HG03139 (cell line): ENCODE measurements around the gene HTRA1.

ENCODE experiments used
- ATAC-seq: cut with Tn5 transposase; IDR thresholded peaks from one replicate; pipeline ENCODE4 v1.9.1; 2021; ENCODE audit not compliant: unreplicated experiment

Gene HTRA1

GRCh38 chr10:122549636-122550035 is 88.3 kb downstream of the HTRA1 start:
- no peak for ATAC-seq

GRCh38 chr10:122550427-122550826 is 89.1 kb downstream of the HTRA1 start:
- no peak for ATAC-seq

GRCh38 chr10:122550983-122551382 is 89.6 kb downstream of the HTRA1 start:
- no peak for ATAC-seq

GRCh38 chr10:122551450-122551849 is 90.1 kb downstream of the HTRA1 start:
- ATAC-seq, result no peak

- no peak for ATAC-seq
Observed at GRCh38 chr10:122553341-122553740, 92.0 kb downstream of the HTRA1 start.

GRCh38 chr10:122554131-122555036 is 93.0 kb downstream of the HTRA1 start:
- no peak for ATAC-seq

- no peak for ATAC-seq
Observed at GRCh38 chr10:122555442-122555841, 94.1 kb downstream of the HTRA1 start.

GRCh38 chr10:122557516-122557915 is 96.2 kb downstream of the HTRA1 start:
- no peak for ATAC-seq

- ATAC-seq, result no peak
Observed at GRCh38 chr10:122558452-122558851, 97.1 kb downstream of the HTRA1 start.

GRCh38 chr10:122559228-122559627 is 97.9 kb downstream of the HTRA1 start:
- ATAC-seq, result no peak

GRCh38 chr10:122560279-122560804 is 99.0 kb downstream of the HTRA1 start, which contains the start of gene DMBT1:
Gene DMBT1, plus strand, starts transcription at chr10:122560754. Its CDS starts 17 bp downstream, at chr10:122560771.
- no peak for ATAC-seq

- no peak for ATAC-seq
Observed at GRCh38 chr10:122561212-122561611, 99.9 kb downstream of the HTRA1 start.

GRCh38 chr10:122561792-122562191 is 100.4 kb downstream of the HTRA1 start:
- no peak for ATAC-seq
